Umbilical cord (tissue), 2 donors: ENCODE data around the gene APOL6. TPM values are rescaled to one million over a fixed set of nuclear protein-coding genes. Genes with fewer than 3 reads are reported as not detected.
"Not testable (repeated sequence)": the region's sequence is repeated elsewhere in the genome, so short reads cannot be mapped to it uniquely, and the experiment has no call there.

Experiments
- DNase-seq: peaks from one replicate; pipeline ENCODE4 v3.0.0-alpha.2; 2015; ENCODE audit warnings: low spot score
- total RNA-seq: library from RNA; depleted of rRNA; stranded (reverse); fragments of >200 nt; gene quantifications from one replicate; pipeline ENCODE4 v1.2.3, GENCODE V29; 2014; ENCODE audit warnings: low replicate concordance; ENCODE audit not compliant: insufficient read depth

APOL6 gene
- total RNA-seq, 1 donor from 2014 or later, result 12.8 TPM

DNA sequence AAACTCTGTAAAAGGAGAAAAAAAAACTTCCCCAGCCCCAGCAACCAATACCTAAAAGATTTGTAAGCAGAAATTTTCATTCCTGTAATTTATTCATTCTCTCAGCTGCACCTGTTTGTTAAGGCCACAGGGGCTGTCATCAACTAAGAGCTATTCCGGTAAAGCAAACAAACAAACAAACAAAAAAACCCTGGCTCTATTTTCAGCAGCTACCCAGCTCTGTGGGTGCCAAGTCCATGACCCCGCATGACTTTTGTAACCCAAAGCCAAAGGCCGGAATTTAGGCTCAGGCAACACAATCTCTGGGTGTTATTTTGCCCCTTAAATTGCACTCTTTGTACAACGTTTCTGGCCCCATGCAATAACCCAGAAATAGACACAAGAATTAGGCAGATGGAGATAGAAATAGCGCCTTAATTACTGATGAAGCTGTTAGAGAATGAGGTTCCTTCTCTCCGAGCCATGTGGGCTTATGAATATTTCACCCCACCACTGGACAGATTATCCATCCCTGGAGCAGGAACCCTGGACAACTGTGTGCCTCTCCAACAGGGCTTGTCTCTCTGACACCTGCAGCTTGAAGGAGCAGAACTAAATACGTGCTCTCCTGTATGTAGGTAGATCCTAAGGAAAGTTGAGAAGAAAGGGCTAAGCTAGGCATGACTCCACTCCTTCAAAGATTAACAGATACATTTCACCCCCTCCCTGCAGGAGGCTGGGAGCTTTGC, 29.4 kb downstream of the APOL6 start:
- no peak for DNase-seq

DNA sequence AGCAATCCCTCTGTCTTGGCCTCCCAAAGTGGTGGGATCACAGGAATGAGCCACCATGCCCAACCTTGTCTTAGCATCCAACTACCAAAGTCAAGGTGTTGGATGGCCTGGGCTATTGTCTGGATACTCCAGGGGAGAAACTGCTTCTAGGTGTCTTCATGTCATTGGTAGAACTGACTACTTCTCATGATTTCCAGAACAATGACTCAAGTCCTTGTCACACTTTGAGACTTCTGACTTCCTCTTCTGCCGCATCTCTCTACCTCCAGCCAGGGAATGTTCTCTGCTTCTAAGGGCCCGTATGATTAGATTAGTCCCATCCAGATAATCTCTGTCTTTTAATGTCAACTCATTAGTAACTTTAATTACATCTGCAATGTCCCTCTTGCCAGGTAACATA, 30.6 kb downstream of the APOL6 start:
- no peak for DNase-seq

DNA sequence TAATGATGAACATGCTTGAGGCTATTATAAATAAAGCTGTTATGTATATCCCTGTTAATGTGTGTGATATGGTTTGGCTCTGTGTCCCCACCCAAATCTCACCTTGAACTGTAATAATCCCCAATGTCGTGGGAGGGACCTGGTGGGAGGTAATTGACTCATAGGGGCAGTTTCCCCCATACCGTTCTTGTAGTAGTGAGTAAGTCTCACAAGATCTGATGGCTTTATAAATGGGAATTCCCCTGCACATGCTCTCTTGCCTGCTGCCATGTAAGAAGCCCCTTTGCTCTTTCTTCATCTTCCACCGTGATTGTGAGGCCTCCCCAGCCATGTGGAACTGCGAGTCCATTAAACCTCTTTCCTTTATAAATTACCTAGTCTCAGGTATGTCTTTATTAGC, 31.2 kb downstream of the APOL6 start:
- DNase-seq, result not testable (repeated sequence)

- no peak for DNase-seq
Observed at GRCh38 chr22:35681454-35682052, 33.3 kb downstream of the APOL6 start.

DNA sequence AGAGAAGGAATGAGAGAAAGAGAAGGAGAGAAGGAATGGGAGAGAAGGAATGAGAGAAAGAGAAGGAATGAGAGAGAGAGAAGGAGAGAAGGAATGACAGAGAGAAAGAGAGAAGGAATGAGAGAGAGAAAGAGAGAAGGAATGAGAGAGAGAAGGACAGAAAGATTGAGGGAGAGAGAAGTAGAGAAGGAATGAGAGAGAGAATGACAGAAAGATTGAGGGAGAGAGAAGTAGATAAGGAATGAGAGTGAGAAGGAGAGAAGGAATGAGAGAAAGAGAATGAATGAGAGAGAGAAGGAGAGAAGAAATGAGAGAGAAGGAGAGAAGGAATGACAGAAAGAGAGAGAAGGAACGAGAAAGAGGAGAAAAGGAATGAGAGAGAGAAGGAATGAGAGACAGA, 35.3 kb downstream of the APOL6 start:
- no peak for DNase-seq

DNA sequence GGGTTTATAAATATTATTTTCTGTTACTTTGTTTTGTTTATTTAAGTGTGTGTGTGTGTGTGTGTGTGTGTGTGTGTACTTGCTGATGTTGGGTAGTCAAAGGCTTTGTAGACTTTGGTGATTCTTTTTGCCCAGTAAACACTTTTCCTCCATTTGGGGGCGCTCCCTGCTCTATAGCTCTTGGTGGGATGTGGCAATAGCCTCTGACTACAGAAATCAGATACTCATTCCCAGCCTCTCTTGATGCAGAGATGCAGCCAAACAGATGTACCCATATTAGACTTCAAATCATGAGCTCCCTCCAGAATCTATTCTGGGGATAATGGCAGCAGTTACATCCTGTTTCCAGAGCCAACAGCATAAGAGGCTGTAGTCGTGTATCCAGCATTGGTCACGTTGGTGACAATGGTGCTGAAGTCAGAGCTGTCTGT, 36.0 kb downstream of the APOL6 start:
- no peak for DNase-seq

GRCh38 chr22:35684732-35685131, 36.5 kb downstream of the APOL6 start:
- no peak for DNase-seq

GRCh38 chr22:35685731-35686130, 37.5 kb downstream of the APOL6 start:
- no peak for DNase-seq

GRCh38 chr22:35686298-35686697, 38.1 kb downstream of the APOL6 start:
- DNase-seq, result no peak

DNA sequence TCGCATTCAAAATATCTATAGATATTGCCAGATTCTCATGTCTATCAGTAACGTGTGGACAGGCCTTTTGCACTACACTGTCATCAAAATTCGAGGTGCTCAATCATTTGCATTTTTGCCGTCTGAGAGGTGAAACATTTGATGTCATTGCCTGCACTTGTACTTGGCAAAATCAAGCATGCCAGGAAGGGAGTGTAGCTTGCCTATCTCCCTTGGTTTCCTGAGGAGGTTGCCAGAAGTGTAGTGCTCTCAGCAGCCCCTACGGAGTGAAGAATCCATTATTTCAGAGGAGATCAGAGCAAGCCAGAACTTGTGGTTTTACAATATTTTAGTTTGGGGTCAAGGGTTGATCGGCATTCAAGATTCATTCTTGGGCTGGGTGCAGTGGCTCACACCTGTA, 39.2 kb downstream of the APOL6 start:
- no peak for DNase-seq

GRCh38 chr22:35688913-35689675, 40.8 kb downstream of the APOL6 start:
- no peak for DNase-seq

DNA sequence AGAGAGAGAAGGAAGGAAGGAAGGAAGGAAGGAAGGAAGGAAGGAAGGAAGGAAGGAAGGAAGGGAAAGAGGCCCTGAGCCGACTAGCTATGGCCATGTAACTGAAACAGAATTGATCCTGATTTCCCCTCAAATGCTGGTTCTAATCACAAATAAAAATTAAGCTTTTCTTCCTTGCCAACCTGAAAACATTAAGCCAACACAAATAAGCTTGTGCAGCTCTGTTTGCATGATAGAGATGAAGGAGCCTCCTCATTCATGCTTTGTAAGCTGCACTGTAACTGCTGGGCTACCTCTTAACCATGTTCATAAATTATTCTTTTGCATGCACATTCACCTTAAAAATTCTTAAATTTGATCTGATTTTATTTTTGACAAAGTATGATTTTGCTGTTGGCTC, 41.8 kb downstream of the APOL6 start:
- DNase-seq, result no peak

DNA sequence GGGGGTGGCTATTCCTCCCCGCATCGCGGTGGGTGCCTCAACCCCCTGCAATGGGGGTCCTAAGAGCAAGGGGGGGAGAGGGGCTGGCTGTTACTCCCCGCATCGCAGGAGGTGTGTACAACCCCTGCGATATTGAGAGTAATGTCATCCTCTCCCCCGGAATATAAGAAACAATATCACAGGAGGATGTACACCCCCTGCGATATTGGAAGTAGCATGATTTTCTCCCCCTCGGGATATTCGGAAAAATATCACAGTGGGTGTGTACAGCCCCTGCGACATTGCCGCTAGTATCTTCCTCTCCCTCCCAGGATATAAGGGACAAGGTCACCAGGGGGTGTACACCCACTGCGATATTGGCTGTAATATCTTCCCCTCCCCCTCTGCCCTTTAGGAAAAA, 47.0 kb downstream of the APOL6 start:
- DNase-seq, result no peak

DNA sequence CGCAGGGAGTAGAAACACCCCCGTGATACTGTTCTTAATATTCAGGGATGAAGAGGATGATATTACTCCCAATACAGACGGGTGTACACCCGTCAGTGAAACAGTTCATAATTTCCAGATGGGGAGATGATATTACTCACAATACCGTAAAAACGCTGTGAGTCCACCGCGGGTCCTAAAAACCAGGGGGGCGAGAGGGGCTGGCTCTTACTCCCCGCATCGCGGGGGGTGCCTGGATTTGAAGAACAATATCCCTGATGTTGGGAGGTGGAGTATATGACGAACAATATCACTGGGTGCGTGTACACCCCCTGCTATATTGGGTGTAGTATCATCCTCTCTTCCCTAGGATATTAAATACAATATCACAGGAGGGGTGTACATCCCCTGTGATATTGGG, 48.9 kb downstream of the APOL6 start:
- DNase-seq, result no peak

DNA sequence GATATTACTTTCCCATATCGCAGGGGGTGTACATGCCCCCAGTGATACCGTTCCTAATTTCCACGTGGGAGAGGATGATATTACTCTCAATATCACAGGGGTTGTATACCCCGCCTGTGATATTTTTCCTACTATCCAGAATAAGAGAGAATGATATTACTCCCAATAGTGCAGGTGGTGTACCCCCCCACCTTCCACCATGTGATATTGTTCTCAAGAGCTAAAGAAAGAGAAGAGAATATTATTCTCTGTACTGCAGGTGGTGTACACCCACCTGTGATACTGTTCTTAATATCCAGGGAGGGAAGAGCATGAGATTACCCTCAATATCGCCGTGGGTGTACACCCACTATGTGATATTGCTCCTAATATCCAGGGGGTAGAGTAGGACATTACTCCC, 51.6 kb downstream of the APOL6 start:
- DNase-seq, result not testable (repeated sequence)

- no peak for DNase-seq
Observed at GRCh38 chr22:35703861-35704584, 55.8 kb downstream of the APOL6 start.

DNA sequence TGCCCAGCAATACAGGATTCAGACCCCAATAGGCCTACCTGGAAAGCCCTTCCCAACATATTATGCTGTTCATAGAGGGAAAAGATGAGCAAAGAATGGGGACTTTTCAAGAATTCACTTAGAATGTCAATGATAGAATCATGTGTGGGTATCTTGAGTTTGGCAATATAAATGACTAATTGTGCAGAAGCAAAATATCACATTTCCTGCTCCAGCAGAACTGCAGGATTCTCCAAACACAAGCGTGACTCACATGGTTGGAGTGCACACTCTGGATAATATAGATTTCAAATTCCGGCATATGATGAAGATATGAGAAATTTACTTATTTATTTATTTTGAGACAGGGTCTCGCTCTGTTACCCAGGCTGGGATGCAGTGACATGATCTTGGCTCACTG, 56.9 kb downstream of the APOL6 start:
- peak; percentile 21 for DNase-seq

GRCh38 chr22:35708453-35708852, 60.2 kb downstream of the APOL6 start:
- no peak for DNase-seq

DNA sequence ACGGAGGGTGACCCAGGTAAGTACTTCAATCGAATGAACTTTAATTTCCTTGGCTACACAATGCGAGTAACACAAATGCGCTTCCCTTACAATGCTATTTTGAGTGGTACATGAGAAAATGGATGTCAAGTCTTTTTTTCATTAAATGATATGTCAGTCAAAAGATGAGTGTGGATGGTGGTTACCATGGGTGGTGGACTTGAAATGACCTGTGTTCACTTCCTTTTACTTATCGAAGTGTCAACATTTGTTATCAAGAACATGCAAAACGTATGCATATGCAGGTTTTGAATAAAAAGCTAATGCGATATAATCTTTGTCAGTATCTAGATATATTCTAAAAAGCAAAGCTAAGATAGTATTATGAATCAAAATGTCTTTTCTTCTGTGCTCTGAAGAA, 60.7 kb downstream of the APOL6 start:
- no peak for DNase-seq

- DNase-seq, result no peak
Observed at GRCh38 chr22:35711336-35711735, 63.1 kb downstream of the APOL6 start.

GRCh38 chr22:35712672-35713071, 64.4 kb downstream of the APOL6 start:
- DNase-seq, result no peak

- no peak for DNase-seq
Observed at GRCh38 chr22:35717572-35717971, 69.3 kb downstream of the APOL6 start, which contains the start of gene APOL5. Gene APOL5, plus strand, starts transcription at chr22:35717872. Its CDS starts 0 bp downstream, at chr22:35717872.
